ENCODE results near the gene LIMS1. TPM values are rescaled to one million over a fixed set of nuclear protein-coding genes. Genes with fewer than 3 reads are reported as not detected.

LIMS1 gene
- total RNA-seq, 4 donors from 2014 or later, result 69.4 to 175 (median 155) TPM

- TF ChIP-seq CTCF (IDR thresholded peaks at IDR 0.05), result no peak
- ATAC-seq (ENCODE audit: low FRiP score), result no peak
These were observed 85.8 kb downstream of the LIMS1 start for GRCh38 chr2:108619925-108620620.

GRCh38 chr2:108620656-108621055 lies 86.4 kb downstream of the LIMS1 start:
- TF ChIP-seq CTCF (IDR thresholded peaks at IDR 0.05), result no peak
- ATAC-seq (ENCODE audit: low FRiP score) (no peak), DNase-seq (ENCODE audit: low spot score) (no peak)

More at GRCh38 chr2:108619925-108620620, 85.8 kb downstream of the LIMS1 start:
- no peak for DNase-seq (ENCODE audit: low spot score)

GRCh38 chr2:108621087-108621559 lies 86.9 kb downstream of the LIMS1 start:
- ATAC-seq (ENCODE audit: low FRiP score) (peak; percentile 46), DNase-seq (ENCODE audit: low spot score) (no peak)
- TF ChIP-seq CTCF (IDR thresholded peaks at IDR 0.05), result no peak

DNA sequence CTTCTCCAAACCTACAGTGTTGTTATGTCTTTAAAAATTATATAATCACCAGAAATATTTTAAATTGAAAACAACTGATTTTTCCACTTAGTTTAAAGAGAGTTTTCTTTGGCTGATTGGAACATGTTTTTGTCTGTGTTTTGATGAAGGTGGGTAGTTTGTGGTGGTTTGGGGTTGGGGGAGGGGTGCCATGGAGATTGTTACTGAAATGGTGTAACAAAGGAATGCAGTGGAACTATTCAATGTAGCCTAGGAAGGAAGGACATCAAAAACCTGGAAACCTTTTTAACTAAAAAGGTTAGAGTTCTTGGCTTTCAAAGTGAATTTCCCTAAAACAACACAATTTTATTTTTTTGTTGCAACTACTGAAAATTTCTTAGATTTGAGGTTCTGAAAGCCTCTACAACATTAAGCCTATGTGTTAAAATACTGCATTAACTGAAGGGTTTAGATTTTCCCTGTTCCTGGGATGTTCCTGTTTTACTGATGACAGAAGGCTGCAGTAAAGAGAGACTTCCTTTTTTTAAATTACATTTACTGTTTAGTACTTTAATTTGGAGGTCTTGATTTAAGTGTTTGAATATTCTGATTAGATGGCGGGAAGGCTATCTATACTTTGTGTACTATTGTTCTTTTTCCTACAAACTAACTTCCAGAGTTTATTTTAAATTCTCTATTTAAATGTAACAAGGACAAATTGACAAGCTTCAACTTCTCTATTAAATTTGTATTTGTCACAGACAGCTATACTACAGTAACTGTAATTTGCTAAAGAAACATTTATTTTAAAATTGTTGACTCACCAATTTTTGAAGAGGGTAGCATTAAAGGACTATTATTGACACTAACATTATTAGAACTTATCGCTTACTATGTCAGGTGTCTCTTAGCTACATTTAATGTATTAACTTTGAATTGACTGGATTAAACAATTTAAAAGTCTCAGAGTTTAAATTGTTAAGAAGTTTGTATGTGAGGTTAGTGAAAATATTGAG lies 87.7 kb downstream of the LIMS1 start:
- DNase-seq (ENCODE audit: low spot score), result no peak
- TF ChIP-seq CTCF (IDR thresholded peaks at IDR 0.05), result no peak
- ATAC-seq (ENCODE audit: low FRiP score), result no peak

DNA sequence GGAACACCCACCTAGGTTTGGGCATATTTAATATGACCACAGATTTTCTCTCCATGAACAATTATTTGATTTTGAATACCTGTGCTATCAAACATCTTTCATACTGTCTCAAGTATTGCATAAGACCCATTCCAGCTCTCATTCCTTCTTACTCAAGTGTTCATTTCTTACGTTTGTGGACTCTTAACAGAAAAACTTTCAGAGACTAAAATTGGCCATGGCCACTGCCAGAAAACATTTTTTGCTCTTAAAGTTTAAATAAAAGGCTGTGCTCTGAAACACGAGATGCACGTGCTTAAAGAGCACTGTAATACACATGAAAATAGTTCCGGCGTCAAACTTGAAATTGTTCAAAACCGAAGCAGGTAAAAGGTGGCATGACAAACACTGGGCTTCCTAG lies 89.3 kb downstream of the LIMS1 start:
- TF ChIP-seq CTCF (IDR thresholded peaks at IDR 0.05), result no peak
- DNase-seq (ENCODE audit: low spot score) (no peak), ATAC-seq (ENCODE audit: low FRiP score) (no peak)

DNA sequence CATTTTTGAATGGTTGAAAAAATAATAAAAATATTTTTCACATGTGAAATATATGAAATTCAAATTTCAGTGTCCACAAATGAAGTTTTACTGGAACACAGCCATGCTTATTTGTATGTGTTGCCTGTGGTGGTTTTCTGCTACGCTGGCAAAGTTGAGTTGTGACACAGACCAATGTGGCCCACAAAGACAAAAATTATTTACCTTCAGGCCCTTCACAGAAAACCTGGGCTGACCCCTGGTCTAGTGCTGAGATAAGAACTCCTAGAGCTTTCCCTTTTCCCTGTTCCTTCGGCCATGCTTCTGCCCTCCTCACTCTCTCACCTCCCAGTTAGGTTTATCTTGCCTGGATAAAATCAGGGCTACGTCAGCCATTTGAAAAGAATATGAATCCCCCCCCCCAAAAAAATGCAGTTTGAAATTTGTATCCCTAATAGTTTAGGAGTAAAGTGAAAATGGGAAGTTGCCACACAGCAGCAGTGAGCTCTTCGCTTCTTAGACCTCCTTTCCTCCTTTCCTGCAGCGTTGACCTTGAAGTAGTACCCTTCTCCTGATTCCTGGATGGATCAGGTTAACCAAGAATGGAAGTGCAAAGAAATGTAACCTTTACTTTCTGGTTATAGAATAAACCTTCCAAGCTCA lies 91.0 kb downstream of the LIMS1 start:
- no peak for ATAC-seq (ENCODE audit: low FRiP score)
- no peak for TF ChIP-seq CTCF (IDR thresholded peaks at IDR 0.05)
- DNase-seq (ENCODE audit: low spot score), result no peak

Data from omental fat pad (tissue), 4 donors.